SK-N-SH treated with all-trans-retinoic acid at 6 μM for 48 hours (cell line): ENCODE data around the gene GRAMD2B.

ENCODE experiments used
- ATAC-seq: fragments of 200-7000 bp; cut with Tn5 transposase; 3 replicates; pipeline ENCODE4 v1.9.1; 2020; ENCODE audit warnings: mild to moderate bottlenecking, moderate library complexity
- ARNTL ChIP-seq: fragments of 450-650 bp; formaldehyde crosslinking; IDR thresholded peaks from 2 replicates; pipeline ENCODE4 v1.5.0; 2020; ENCODE audit warnings: low read depth, mild to moderate bottlenecking, moderate library complexity, borderline replicate concordance
- BACH2 ChIP-seq: fragments of 250-450 bp; sonication (Bioruptor Pico); IDR thresholded peaks from 2 replicates; pipeline ENCODE4 v1.9.0; 2021; ENCODE audit warnings: mild to moderate bottlenecking, borderline replicate concordance
- CSDC2 ChIP-seq: fragments of 250-450 bp; sonication (Bioruptor Pico); IDR thresholded peaks from 2 replicates; pipeline ENCODE4 v1.5.0; 2020; ENCODE audit warnings: mild to moderate bottlenecking, moderate library complexity
- ESRRG ChIP-seq: fragments of 250-450 bp; sonication (Bioruptor Pico); IDR thresholded peaks from 2 replicates; pipeline ENCODE4 v1.6.1; 2021; ENCODE audit warnings: mild to moderate bottlenecking
- ISL1 ChIP-seq: fragments of 250-450 bp; sonication (Bioruptor Pico); IDR thresholded peaks from 2 replicates; pipeline ENCODE4 v2.1.2; 2022; ENCODE audit warnings: mild to moderate bottlenecking, moderate library complexity
- OSR1 ChIP-seq: fragments of 250-450 bp; sonication (Bioruptor Pico); IDR thresholded peaks from 2 replicates; pipeline ENCODE4 v1.8.0; 2022; ENCODE audit warnings: moderate library complexity, mild to moderate bottlenecking, inconsistent platforms
- RARB ChIP-seq: fragments of 250-450 bp; sonication (Bioruptor Pico); IDR thresholded peaks from 2 replicates; pipeline ENCODE4 v1.8.0; 2021; ENCODE audit warnings: mild to moderate bottlenecking, moderate library complexity
- SNAI2 ChIP-seq: fragments of 250-450 bp; sonication (Bioruptor Pico); IDR thresholded peaks from 2 replicates; pipeline ENCODE4 v1.5.0; 2020; ENCODE audit warnings: mild to moderate bottlenecking, moderate library complexity
- TCF4 ChIP-seq: fragments of 250-450 bp; sonication (Bioruptor Pico); IDR thresholded peaks from 2 replicates; pipeline ENCODE4 v1.8.0; 2021; ENCODE audit warnings: mild to moderate bottlenecking, moderate library complexity, borderline replicate concordance
- TOX ChIP-seq: fragments of 250-450 bp; sonication (Bioruptor Pico); IDR thresholded peaks from 2 replicates; pipeline ENCODE4 v1.8.0; 2021; ENCODE audit warnings: mild to moderate bottlenecking, moderate library complexity, borderline replicate concordance
- ZC3H10 ChIP-seq: fragments of 250-450 bp; sonication (Bioruptor Pico); IDR thresholded peaks from 2 replicates; pipeline ENCODE4 v1.5.1; 2021; ENCODE audit warnings: mild to moderate bottlenecking, moderate library complexity
- ZFP3 ChIP-seq: fragments of 250-450 bp; sonication (Bioruptor Pico); IDR thresholded peaks from 2 replicates; pipeline ENCODE4 v1.5.0; 2020; ENCODE audit warnings: mild to moderate bottlenecking, moderate library complexity
- ZFP30 ChIP-seq: fragments of 450-650 bp; formaldehyde crosslinking; IDR thresholded peaks from 2 replicates; pipeline ENCODE4 v1.5.0; 2022; ENCODE audit warnings: mild to moderate bottlenecking, moderate library complexity
- ZNF565 ChIP-seq: fragments of 450-650 bp; formaldehyde crosslinking; conservative IDR thresholded peaks from 2 replicates; pipeline ENCODE4 v1.5.0; 2020; ENCODE audit warnings: low read depth, mild to moderate bottlenecking, moderate library complexity
- ZNF70 ChIP-seq: fragments of 450-650 bp; formaldehyde crosslinking; IDR thresholded peaks from 2 replicates; pipeline ENCODE4 v1.5.0; 2020; ENCODE audit warnings: mild to moderate bottlenecking, moderate library complexity
- ZNF8 ChIP-seq: fragments of 450-650 bp; formaldehyde crosslinking; IDR thresholded peaks from 2 replicates; pipeline ENCODE4 v1.5.0; 2020; ENCODE audit warnings: mild to moderate bottlenecking, moderate library complexity
- TF ChIP-seq, protein P1 (sequence below): fragments of 250-450 bp; sonication (Bioruptor Pico); IDR thresholded peaks from 2 replicates; pipeline ENCODE4 v1.5.1; 2020; ENCODE audit warnings: low read depth, mild to moderate bottlenecking, moderate library complexity
- TF ChIP-seq, protein P2 (sequence below): fragments of 250-450 bp; sonication (Bioruptor Pico); IDR thresholded peaks from 2 replicates; pipeline ENCODE4 v1.8.0; 2020; ENCODE audit warnings: mild to moderate bottlenecking, moderate library complexity, borderline replicate concordance
- TF ChIP-seq, protein P3 (sequence below): fragments of 250-450 bp; sonication (Bioruptor Pico); IDR thresholded peaks from 2 replicates; pipeline ENCODE4 v1.8.0; 2021; ENCODE audit warnings: low read depth, mild to moderate bottlenecking, moderate library complexity, borderline replicate concordance
- TF ChIP-seq, protein P4 (sequence below): fragments of 250-450 bp; sonication (Bioruptor Pico); IDR thresholded peaks from 2 replicates; pipeline ENCODE4 v1.5.0; 2020; ENCODE audit warnings: mild to moderate bottlenecking, moderate library complexity
- TF ChIP-seq, protein P5 (sequence below): fragments of 250-450 bp; sonication (Bioruptor Pico); IDR thresholded peaks from 2 replicates; pipeline ENCODE4 v1.5.1; 2021; ENCODE audit warnings: mild to moderate bottlenecking, moderate library complexity

GRAMD2B gene

DNA sequence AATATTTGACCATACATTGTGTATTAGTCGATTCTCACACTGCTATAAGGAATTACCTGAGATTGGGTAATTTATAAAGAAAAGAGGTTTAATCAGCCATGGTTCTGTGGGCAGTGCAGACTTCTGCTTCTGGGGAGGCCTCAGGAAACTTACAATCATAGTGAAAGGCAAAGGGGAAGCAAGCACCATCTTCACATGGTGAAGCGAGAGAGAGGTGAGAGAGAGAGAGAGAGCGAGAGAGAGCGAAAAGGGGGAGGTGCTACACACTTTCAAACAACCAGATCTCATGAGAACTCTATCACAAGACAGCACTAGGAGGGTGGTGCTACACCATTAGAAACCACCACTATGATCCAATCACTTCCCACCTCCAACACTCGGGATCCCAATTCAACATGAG lies 4.1 kb upstream of the GRAMD2B start:
- TF ChIP-seq ZFP3 (CRISPR knock-in tag) (no peak), ISL1 (CRISPR knock-in tag) (no peak), ZNF70 (CRISPR knock-in tag) (no peak), ESRRG (no peak), RARB (no peak), BACH2 (no peak), ZNF8 (CRISPR knock-in tag) (no peak), ZNF565 (CRISPR knock-in tag) (no peak), CSDC2 (no peak)
- TF ChIP-seq, protein P1, sequence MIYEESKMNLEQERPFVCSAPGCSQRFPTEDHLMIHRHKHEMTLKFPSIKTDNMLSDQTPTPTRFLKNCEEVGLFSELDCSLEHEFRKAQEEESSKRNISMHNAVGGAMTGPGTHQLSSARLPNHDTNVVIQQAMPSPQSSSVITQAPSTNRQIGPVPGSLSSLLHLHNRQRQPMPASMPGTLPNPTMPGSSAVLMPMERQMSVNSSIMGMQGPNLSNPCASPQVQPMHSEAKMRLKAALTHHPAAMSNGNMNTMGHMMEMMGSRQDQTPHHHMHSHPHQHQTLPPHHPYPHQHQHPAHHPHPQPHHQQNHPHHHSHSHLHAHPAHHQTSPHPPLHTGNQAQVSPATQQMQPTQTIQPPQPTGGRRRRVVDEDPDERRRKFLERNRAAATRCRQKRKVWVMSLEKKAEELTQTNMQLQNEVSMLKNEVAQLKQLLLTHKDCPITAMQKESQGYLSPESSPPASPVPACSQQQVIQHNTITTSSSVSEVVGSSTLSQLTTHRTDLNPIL (CRISPR knock-in tag) = no peak
- TF ChIP-seq, all 23 proteins: peak for 0
- ATAC-seq = no peak

DNA sequence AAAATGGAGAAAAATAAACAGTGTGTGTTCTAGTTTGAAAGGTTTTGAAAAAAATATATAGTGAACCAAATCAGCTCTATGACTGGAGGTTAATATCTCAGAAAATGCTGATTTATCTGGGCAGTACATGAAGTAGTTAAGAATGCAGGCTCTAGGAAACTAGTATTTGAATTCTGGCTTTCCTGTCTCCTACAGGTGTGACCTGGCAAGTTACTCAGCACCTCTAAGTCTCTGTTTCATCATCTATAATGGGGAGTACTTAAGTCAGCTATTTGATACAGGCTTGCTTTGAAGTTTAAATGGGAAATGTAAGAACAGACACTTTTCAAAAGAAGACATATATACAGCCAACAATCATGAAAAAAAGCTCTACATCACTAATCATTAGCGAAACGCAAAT lies 5.2 kb downstream of the GRAMD2B start:
- no peak for TF ChIP-seq ZFP30 (CRISPR knock-in tag)
- TF ChIP-seq TCF4 (CRISPR knock-in tag) = no peak
- no peak for TF ChIP-seq CSDC2
- no peak for TF ChIP-seq ZNF70 (CRISPR knock-in tag)
- TF ChIP-seq OSR1 = no peak
- TF ChIP-seq, protein P2, sequence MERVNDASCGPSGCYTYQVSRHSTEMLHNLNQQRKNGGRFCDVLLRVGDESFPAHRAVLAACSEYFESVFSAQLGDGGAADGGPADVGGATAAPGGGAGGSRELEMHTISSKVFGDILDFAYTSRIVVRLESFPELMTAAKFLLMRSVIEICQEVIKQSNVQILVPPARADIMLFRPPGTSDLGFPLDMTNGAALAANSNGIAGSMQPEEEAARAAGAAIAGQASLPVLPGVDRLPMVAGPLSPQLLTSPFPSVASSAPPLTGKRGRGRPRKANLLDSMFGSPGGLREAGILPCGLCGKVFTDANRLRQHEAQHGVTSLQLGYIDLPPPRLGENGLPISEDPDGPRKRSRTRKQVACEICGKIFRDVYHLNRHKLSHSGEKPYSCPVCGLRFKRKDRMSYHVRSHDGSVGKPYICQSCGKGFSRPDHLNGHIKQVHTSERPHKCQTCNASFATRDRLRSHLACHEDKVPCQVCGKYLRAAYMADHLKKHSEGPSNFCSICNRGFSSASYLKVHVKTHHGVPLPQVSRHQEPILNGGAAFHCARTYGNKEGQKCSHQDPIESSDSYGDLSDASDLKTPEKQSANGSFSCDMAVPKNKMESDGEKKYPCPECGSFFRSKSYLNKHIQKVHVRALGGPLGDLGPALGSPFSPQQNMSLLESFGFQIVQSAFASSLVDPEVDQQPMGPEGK (CRISPR knock-in tag) = no peak
- TF ChIP-seq BACH2 = no peak
- no peak for TF ChIP-seq ISL1 (CRISPR knock-in tag)
- TF ChIP-seq SNAI2 (CRISPR knock-in tag) = no peak
- no peak for TF ChIP-seq RARB
- TF ChIP-seq, protein P3, sequence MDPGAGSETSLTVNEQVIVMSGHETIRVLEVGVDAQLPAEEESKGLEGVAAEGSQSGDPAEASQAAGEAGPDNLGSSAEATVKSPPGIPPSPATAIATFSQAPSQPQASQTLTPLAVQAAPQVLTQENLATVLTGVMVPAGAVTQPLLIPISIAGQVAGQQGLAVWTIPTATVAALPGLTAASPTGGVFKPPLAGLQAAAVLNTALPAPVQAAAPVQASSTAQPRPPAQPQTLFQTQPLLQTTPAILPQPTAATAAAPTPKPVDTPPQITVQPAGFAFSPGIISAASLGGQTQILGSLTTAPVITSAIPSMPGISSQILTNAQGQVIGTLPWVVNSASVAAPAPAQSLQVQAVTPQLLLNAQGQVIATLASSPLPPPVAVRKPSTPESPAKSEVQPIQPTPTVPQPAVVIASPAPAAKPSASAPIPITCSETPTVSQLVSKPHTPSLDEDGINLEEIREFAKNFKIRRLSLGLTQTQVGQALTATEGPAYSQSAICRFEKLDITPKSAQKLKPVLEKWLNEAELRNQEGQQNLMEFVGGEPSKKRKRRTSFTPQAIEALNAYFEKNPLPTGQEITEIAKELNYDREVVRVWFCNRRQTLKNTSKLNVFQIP (CRISPR knock-in tag) = no peak
- TF ChIP-seq ZC3H10 (CRISPR knock-in tag) = no peak
- TF ChIP-seq TOX (CRISPR knock-in tag) = no peak
- TF ChIP-seq, protein P4, sequence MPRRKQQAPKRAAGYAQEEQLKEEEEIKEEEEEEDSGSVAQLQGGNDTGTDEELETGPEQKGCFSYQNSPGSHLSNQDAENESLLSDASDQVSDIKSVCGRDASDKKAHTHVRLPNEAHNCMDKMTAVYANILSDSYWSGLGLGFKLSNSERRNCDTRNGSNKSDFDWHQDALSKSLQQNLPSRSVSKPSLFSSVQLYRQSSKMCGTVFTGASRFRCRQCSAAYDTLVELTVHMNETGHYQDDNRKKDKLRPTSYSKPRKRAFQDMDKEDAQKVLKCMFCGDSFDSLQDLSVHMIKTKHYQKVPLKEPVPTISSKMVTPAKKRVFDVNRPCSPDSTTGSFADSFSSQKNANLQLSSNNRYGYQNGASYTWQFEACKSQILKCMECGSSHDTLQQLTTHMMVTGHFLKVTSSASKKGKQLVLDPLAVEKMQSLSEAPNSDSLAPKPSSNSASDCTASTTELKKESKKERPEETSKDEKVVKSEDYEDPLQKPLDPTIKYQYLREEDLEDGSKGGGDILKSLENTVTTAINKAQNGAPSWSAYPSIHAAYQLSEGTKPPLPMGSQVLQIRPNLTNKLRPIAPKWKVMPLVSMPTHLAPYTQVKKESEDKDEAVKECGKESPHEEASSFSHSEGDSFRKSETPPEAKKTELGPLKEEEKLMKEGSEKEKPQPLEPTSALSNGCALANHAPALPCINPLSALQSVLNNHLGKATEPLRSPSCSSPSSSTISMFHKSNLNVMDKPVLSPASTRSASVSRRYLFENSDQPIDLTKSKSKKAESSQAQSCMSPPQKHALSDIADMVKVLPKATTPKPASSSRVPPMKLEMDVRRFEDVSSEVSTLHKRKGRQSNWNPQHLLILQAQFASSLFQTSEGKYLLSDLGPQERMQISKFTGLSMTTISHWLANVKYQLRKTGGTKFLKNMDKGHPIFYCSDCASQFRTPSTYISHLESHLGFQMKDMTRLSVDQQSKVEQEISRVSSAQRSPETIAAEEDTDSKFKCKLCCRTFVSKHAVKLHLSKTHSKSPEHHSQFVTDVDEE (CRISPR knock-in tag) = no peak
- TF ChIP-seq ZFP3 (CRISPR knock-in tag) = no peak
- TF ChIP-seq, all 23 proteins: peak for 0
- no peak for ATAC-seq

DNA sequence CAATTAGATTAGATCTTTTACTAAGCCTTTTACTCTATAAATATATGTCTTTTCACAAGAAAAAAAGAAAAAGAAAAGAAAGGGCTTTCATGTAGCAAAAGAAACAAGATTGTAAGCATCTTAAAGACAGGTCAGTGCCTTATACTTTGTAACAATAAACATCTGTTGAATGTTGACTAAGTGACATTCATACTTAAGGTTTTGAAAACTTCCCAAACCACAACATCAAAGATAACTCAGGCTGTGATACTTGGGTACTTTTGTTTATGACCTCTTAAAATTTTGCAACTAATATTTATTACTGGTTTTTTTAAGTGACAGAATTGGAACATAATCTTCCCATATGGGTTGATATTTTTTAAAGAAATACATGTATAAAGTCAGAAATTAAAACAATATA lies 7.4 kb downstream of the GRAMD2B start:
- ATAC-seq = no peak
- TF ChIP-seq ZNF565 (CRISPR knock-in tag) = no peak
- TF ChIP-seq SNAI2 (CRISPR knock-in tag) = no peak
- TF ChIP-seq, protein P2 (CRISPR knock-in tag) = no peak
- no peak for TF ChIP-seq ZNF8 (CRISPR knock-in tag)
- no peak for TF ChIP-seq ARNTL (CRISPR knock-in tag)
- TF ChIP-seq, protein P3 (CRISPR knock-in tag) = no peak
- TF ChIP-seq, protein P4 (CRISPR knock-in tag) = no peak
- no peak for TF ChIP-seq ZFP30 (CRISPR knock-in tag)
- no peak for TF ChIP-seq OSR1
- TF ChIP-seq CSDC2 = no peak
- TF ChIP-seq ESRRG = no peak
- no peak for TF ChIP-seq ZC3H10 (CRISPR knock-in tag)
- TF ChIP-seq TCF4 (CRISPR knock-in tag) = no peak
- TF ChIP-seq TOX (CRISPR knock-in tag) = no peak
- TF ChIP-seq ISL1 (CRISPR knock-in tag) = no peak
- TF ChIP-seq, protein P5, sequence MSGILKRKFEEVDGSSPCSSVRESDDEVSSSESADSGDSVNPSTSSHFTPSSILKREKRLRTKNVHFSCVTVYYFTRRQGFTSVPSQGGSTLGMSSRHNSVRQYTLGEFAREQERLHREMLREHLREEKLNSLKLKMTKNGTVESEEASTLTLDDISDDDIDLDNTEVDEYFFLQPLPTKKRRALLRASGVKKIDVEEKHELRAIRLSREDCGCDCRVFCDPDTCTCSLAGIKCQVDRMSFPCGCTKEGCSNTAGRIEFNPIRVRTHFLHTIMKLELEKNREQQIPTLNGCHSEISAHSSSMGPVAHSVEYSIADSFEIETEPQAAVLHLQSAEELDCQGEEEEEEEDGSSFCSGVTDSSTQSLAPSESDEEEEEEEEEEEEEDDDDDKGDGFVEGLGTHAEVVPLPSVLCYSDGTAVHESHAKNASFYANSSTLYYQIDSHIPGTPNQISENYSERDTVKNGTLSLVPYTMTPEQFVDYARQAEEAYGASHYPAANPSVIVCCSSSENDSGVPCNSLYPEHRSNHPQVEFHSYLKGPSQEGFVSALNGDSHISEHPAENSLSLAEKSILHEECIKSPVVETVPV = no peak
